Measurements from ENCODE around the gene PGLYRP4. TPM values are rescaled to one million over a fixed set of nuclear protein-coding genes. Genes with fewer than 3 reads are reported as not detected.

Gene PGLYRP4
- total and polyA plus RNA-seq, 2 donors from 2014 or later = not detected

DNA sequence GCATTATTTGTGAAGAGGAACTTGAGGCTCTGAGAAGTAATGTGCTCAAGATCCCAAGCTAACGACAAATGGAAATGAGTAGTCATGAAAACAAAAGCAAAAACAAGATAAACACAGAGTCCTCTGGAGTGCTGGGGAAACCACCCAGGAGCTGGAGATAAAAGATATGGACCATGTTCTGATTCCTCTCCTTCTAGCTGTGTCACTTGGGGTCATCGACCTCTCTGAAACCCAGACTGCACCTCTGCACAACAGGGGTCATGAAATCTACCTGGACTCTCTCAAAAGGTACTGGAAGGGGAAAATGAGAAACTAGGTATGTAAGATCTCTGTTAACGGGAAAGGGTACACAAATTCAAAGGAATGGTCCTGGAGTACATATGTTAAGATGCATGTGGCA lies 6.5 kb downstream of the PGLYRP4 start:
- H3K9ac ChIP-seq (ENCODE audit: low read length in 3 of 3) = no peak overlapping the region
- H3K27me3 ChIP-seq (ENCODE audit: control insufficient read depth, insufficient read depth, low read length) = no peaks in the 10 kb centered on the region
- no peak for FAIRE-seq
- TF ChIP-seq, protein P1, sequence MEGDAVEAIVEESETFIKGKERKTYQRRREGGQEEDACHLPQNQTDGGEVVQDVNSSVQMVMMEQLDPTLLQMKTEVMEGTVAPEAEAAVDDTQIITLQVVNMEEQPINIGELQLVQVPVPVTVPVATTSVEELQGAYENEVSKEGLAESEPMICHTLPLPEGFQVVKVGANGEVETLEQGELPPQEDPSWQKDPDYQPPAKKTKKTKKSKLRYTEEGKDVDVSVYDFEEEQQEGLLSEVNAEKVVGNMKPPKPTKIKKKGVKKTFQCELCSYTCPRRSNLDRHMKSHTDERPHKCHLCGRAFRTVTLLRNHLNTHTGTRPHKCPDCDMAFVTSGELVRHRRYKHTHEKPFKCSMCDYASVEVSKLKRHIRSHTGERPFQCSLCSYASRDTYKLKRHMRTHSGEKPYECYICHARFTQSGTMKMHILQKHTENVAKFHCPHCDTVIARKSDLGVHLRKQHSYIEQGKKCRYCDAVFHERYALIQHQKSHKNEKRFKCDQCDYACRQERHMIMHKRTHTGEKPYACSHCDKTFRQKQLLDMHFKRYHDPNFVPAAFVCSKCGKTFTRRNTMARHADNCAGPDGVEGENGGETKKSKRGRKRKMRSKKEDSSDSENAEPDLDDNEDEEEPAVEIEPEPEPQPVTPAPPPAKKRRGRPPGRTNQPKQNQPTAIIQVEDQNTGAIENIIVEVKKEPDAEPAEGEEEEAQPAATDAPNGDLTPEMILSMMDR (IDR thresholded peaks at IDR 0.05; ENCODE audit: borderline replicate concordance, extremely low read depth, insufficient read depth) = no peak
- H3K9me3 ChIP-seq (ENCODE audit: control insufficient read depth in 2 of 3, insufficient read depth in 1 of 3, low read length in 3 of 3) = no peaks in the 10 kb centered on the region
- no peaks in the 10 kb centered on the region for H3K36me3 ChIP-seq (ENCODE audit: control insufficient read depth in 2 of 3, insufficient read depth in 3 of 3, low read length in 3 of 3)
- intact Hi-C loops (cut with DNase I) = no loop called here
- no peak overlapping the region for H3K27ac ChIP-seq (ENCODE audit: low read depth in 2 of 2, low read length in 2 of 2)
- no peaks in the 10 kb centered on the region for H3K4me1 ChIP-seq (ENCODE audit: control insufficient read depth in 2 of 3, insufficient read depth in 2 of 3, low read depth in 1 of 3, low read length in 3 of 3)
- DNase-seq = no peak
- no peak overlapping the region for H3K4me3 ChIP-seq (ENCODE audit: low read length in 3 of 3)

DNA sequence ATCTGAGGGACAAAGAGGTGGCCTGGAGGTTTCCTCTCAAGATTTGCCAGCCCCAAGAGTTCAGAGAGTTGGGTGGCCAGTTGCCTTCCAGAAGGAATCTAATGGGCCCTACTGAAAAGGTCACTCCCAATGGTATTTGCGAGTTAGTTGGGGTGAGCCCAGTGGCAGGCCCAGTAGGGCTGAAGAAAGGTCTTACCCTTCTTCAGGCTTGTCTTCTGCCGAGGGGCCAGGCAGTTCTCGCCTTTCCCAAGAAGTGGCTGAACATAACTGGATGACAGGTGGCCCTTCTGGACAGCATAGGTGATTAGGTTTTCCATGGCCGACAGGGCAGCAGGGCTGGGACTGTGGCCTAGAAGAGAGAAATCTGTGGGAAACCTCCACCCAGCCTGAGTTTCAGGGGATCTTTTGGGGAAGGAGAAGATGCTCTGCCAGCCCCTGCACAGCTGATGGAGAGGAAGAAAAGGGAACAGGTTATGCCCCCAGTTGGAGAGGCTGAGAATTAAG lies 7.2 kb downstream of the PGLYRP4 start:
- Histone ChIP-seq H3K9ac (ENCODE audit: low read length in 3 of 3) (no peak overlapping the region), H3K36me3 (ENCODE audit: control insufficient read depth in 2 of 3, insufficient read depth in 3 of 3, low read length in 3 of 3) (no peaks in the 10 kb centered on the region), H3K4me3 (ENCODE audit: low read length in 3 of 3) (no peak overlapping the region), H3K27me3 (ENCODE audit: control insufficient read depth, insufficient read depth, low read length) (no peaks in the 10 kb centered on the region), H3K4me1 (ENCODE audit: control insufficient read depth in 2 of 3, insufficient read depth in 2 of 3, low read depth in 1 of 3, low read length in 3 of 3) (no peaks in the 10 kb centered on the region), H3K27ac (ENCODE audit: low read depth in 2 of 2, low read length in 2 of 2) (no peak overlapping the region), H3K9me3 (ENCODE audit: control insufficient read depth in 2 of 3, insufficient read depth in 1 of 3, low read length in 3 of 3) (no peaks in the 10 kb centered on the region)
- TF ChIP-seq, protein P1 (IDR thresholded peaks at IDR 0.05; ENCODE audit: borderline replicate concordance, extremely low read depth, insufficient read depth) = no peak
- intact Hi-C loops (cut with DNase I) = no loop called here
- DNase-seq (no peak), FAIRE-seq (no peak)

DNA sequence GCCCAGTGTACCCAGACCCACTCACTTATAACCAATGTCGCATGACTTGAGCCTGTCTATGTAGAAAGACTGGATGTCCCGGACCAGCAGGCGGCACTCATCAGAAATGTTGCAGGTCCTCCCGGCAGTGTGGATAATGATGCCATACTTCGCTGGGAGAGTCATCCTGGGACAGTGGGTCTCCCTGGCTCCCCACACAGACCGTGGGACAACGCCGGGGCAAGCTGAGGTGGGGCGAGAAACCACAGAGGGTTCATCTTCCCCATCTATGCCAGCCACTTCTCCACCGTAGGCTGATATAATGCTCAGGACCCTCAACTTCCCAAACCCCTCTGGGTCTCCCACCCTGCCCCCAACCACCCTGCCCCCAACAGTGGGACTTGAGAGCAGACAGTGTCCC lies 8.3 kb downstream of the PGLYRP4 start:
- H3K27me3 ChIP-seq (ENCODE audit: control insufficient read depth, insufficient read depth, low read length) = no peaks in the 10 kb centered on the region
- intact Hi-C loops (cut with DNase I) = no loop called here
- H3K4me3 ChIP-seq (ENCODE audit: low read length in 3 of 3) = no peak overlapping the region
- TF ChIP-seq, protein P1 (IDR thresholded peaks at IDR 0.05; ENCODE audit: borderline replicate concordance, extremely low read depth, insufficient read depth) = no peak
- H3K36me3 ChIP-seq (ENCODE audit: control insufficient read depth in 2 of 3, insufficient read depth in 3 of 3, low read length in 3 of 3) = no peaks in the 10 kb centered on the region
- peak in 1 of 5 donors; percentile 5 for DNase-seq
- H3K9ac ChIP-seq (ENCODE audit: low read length in 3 of 3) = no peak overlapping the region
- H3K27ac ChIP-seq (ENCODE audit: low read depth in 2 of 2, low read length in 2 of 2) = no peak overlapping the region
- no peaks in the 10 kb centered on the region for H3K4me1 ChIP-seq (ENCODE audit: control insufficient read depth in 2 of 3, insufficient read depth in 2 of 3, low read depth in 1 of 3, low read length in 3 of 3)
- no peaks in the 10 kb centered on the region for H3K9me3 ChIP-seq (ENCODE audit: control insufficient read depth in 2 of 3, insufficient read depth in 1 of 3, low read length in 3 of 3)
- no peak for FAIRE-seq

DNA sequence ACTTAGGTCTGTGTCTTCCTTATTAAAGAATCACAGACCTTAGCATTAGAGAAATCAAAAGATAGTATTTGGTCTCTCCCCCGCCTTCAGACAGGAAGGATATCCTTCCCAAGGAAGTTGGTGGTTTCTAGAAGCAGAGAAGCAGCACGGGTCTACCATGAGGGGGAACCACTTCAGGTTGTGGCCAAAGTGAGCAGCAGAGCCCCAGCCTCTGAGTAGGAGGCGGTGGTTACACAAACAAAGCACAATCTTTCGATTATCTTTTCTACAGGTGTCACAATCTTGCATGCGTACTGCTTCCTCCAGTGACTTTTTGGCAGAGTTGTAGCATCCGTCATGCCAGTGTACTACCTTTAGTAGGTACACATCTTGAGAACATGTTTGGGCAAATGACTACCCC lies 8.8 kb downstream of the PGLYRP4 start:
- DNase-seq (no peak), FAIRE-seq (no peak)
- no peaks in the 10 kb centered on the region for H3K27me3 ChIP-seq (ENCODE audit: control insufficient read depth, insufficient read depth, low read length)
- no peak overlapping the region for H3K27ac ChIP-seq (ENCODE audit: low read depth in 2 of 2, low read length in 2 of 2)
- no peaks in the 10 kb centered on the region for H3K9me3 ChIP-seq (ENCODE audit: control insufficient read depth in 2 of 3, insufficient read depth in 1 of 3, low read length in 3 of 3)
- TF ChIP-seq, protein P1 (IDR thresholded peaks at IDR 0.05; ENCODE audit: borderline replicate concordance, extremely low read depth, insufficient read depth) = no peak
- no peak overlapping the region for H3K4me3 ChIP-seq (ENCODE audit: low read length in 3 of 3)
- intact Hi-C loops (cut with DNase I) = no loop called here
- H3K9ac ChIP-seq (ENCODE audit: low read length in 3 of 3) = no peak overlapping the region
- no peaks in the 10 kb centered on the region for H3K4me1 ChIP-seq (ENCODE audit: control insufficient read depth in 2 of 3, insufficient read depth in 2 of 3, low read depth in 1 of 3, low read length in 3 of 3)
- H3K36me3 ChIP-seq (ENCODE audit: control insufficient read depth in 2 of 3, insufficient read depth in 3 of 3, low read length in 3 of 3) = no peaks in the 10 kb centered on the region

Data from kidney (tissue), 14 donors.